ENCODE data around the gene KCNIP1.

The KCNIP1 gene

GRCh38 chr5:170626507-170627150, 122.8 kb downstream of the KCNIP1 start:
- H3K27me3 ChIP-seq (ENCODE audit: low read length) = no peaks in the 10 kb centered on the region
- H3K4me2 ChIP-seq (ENCODE audit: low read depth, low read length, poor library complexity, severe bottlenecking) = no peak overlapping the region
- no peak overlapping the region for H3K9ac ChIP-seq (ENCODE audit: low read length)

GRCh38 chr5:170627271-170627670, 123.5 kb downstream of the KCNIP1 start:
- Histone ChIP-seq H4K20me1 (ENCODE audit: low read depth, low read length) (no peaks in the 10 kb centered on the region), H3K9ac (ENCODE audit: low read length) (no peak overlapping the region), H3K4me2 (ENCODE audit: low read depth, low read length, poor library complexity, severe bottlenecking) (no peak overlapping the region), H3K4me3 (ENCODE audit: insufficient read depth, low read length, poor library complexity, severe bottlenecking) (no peak overlapping the region), H3F3A (ENCODE audit: insufficient read depth) (no peaks in the 10 kb centered on the region), H3K9me3 (ENCODE audit: insufficient read depth, low read length) (no peaks in the 10 kb centered on the region), H3K36me3 (ENCODE audit: low read length) (no peaks in the 10 kb centered on the region), H2AFZ (ENCODE audit: low read depth, low read length, severe bottlenecking) (no peak overlapping the region), H3K79me2 (ENCODE audit: insufficient read depth, low read length) (no peaks in the 10 kb centered on the region), H3K9me2 (replicated peaks; ENCODE audit: insufficient read depth, low read length) (no peaks in the 10 kb centered on the region), H3K27me3 (ENCODE audit: low read length) (no peaks in the 10 kb centered on the region), H3K27ac (ENCODE audit: low read depth, low read length) (no peak overlapping the region)
- no peak for TF ChIP-seq EZH2phosphoT487 (conservative IDR thresholded peaks at IDR 0.05; ENCODE audit: low read length)
- no peak for TF ChIP-seq CTCF (IDR thresholded peaks at IDR 0.05; ENCODE audit: insufficient read depth, low read length, poor library complexity, severe bottlenecking)

More at GRCh38 chr5:170626507-170627150, 122.8 kb downstream of the KCNIP1 start:
- Histone ChIP-seq H3K4me3 (ENCODE audit: insufficient read depth, low read length, poor library complexity, severe bottlenecking) (no peak overlapping the region), H2AFZ (ENCODE audit: low read depth, low read length, severe bottlenecking) (no peak overlapping the region), H3K9me3 (ENCODE audit: insufficient read depth, low read length) (no peaks in the 10 kb centered on the region), H3K79me2 (ENCODE audit: insufficient read depth, low read length) (no peaks in the 10 kb centered on the region), H3K27ac (ENCODE audit: low read depth, low read length) (no peak overlapping the region), H3F3A (ENCODE audit: insufficient read depth) (no peaks in the 10 kb centered on the region), H4K20me1 (ENCODE audit: low read depth, low read length) (no peaks in the 10 kb centered on the region), H3K36me3 (ENCODE audit: low read length) (no peaks in the 10 kb centered on the region), H3K9me2 (replicated peaks; ENCODE audit: insufficient read depth, low read length) (no peaks in the 10 kb centered on the region)
- TF ChIP-seq CTCF (IDR thresholded peaks at IDR 0.05; ENCODE audit: insufficient read depth, low read length, poor library complexity, severe bottlenecking) = no peak
- TF ChIP-seq EZH2phosphoT487 (conservative IDR thresholded peaks at IDR 0.05; ENCODE audit: low read length) = no peak

GRCh38 chr5:170628028-170628427, 124.2 kb downstream of the KCNIP1 start:
- no peak for TF ChIP-seq EZH2phosphoT487 (conservative IDR thresholded peaks at IDR 0.05; ENCODE audit: low read length)
- no peak for TF ChIP-seq CTCF (IDR thresholded peaks at IDR 0.05; ENCODE audit: insufficient read depth, low read length, poor library complexity, severe bottlenecking)
- Histone ChIP-seq H3K9ac (ENCODE audit: low read length) (no peak overlapping the region), H2AFZ (ENCODE audit: low read depth, low read length, severe bottlenecking) (no peak overlapping the region)

More at GRCh38 chr5:170628028-170628427, 124.2 kb downstream of the KCNIP1 start:
- H3K27ac ChIP-seq (ENCODE audit: low read depth, low read length) = no peak overlapping the region
- no peaks in the 10 kb centered on the region for H3K79me2 ChIP-seq (ENCODE audit: insufficient read depth, low read length)
- no peaks in the 10 kb centered on the region for H3K9me3 ChIP-seq (ENCODE audit: insufficient read depth, low read length)
- no peaks in the 10 kb centered on the region for H4K20me1 ChIP-seq (ENCODE audit: low read depth, low read length)
- no peak overlapping the region for H3K4me2 ChIP-seq (ENCODE audit: low read depth, low read length, poor library complexity, severe bottlenecking)
- H3K36me3 ChIP-seq (ENCODE audit: low read length) = no peaks in the 10 kb centered on the region
- no peaks in the 10 kb centered on the region for H3K9me2 ChIP-seq (replicated peaks; ENCODE audit: insufficient read depth, low read length)
- no peak overlapping the region for H3K4me3 ChIP-seq (ENCODE audit: insufficient read depth, low read length, poor library complexity, severe bottlenecking)
- no peaks in the 10 kb centered on the region for H3F3A ChIP-seq (ENCODE audit: insufficient read depth)
- no peaks in the 10 kb centered on the region for H3K27me3 ChIP-seq (ENCODE audit: low read length)

Measured in SU-DHL-6 (cell line).